OCI-LY7 (cell line): Measurements from ENCODE around the gene WNT3A. TPM values are rescaled to one million over a fixed set of nuclear protein-coding genes. Genes with fewer than 3 reads are reported as not detected.

ENCODE experiments used
- BruUV-seq: library from RNA; stranded (reverse); fragments of 400-500 nt; replicated peaks from 2 replicates; lab custom pipeline; 2021; lab: Mats Ljungman, UMichigan
- CTCF ChIA-PET: fragments of 300-600 bp; sonication (Branson Sonifier 250); formaldehyde crosslinking; loops from one replicate; lab custom pipeline; 2022; ENCODE audit warnings: antibody characterized with exemption; ENCODE audit not compliant: unreplicated experiment; lab: Charles Lee
- POLR2A ChIA-PET: fragments of 300-600 bp; sonication (Branson Sonifier 250); formaldehyde crosslinking; loops from one replicate; lab custom pipeline; 2022; ENCODE audit warnings: antibody characterized with exemption; lab: Charles Lee
- DNase-seq: peaks from one replicate; pipeline ENCODE4 v3.0.0-alpha.2; 2015; ENCODE audit warnings: low spot score
- H2AFZ ChIP-seq: fragments of 200-600 bp; sonication (generic), shearing (Covaris generic); 2 replicates; pipeline ENCODE4 v1.6.1; 2014; ENCODE audit warnings: mild to moderate bottlenecking, antibody characterized with exemption, low read length, moderate library complexity
- H3K27ac ChIP-seq: fragments of 200-600 bp; sonication (generic); 2 replicates; pipeline ENCODE4 v1.5.1; 2014; ENCODE audit warnings: mixed run types, low read depth, mild to moderate bottlenecking, moderate library complexity, low read length, inconsistent platforms; ENCODE audit not compliant: poor library complexity, severe bottlenecking
- H3K36me3 ChIP-seq: fragments of 200-600 bp; sonication (generic); 2 replicates; pipeline ENCODE4 v1.6.1; 2014; ENCODE audit warnings: mild to moderate bottlenecking, antibody characterized with exemption, low read length, moderate library complexity, mixed read lengths; ENCODE audit not compliant: insufficient read depth
- H3K4me1 ChIP-seq: fragments of 200-600 bp; sonication (generic); 2 replicates; pipeline ENCODE4 v1.5.1; 2014; ENCODE audit warnings: mild to moderate bottlenecking, low read length; ENCODE audit not compliant: insufficient read depth, poor library complexity, severe bottlenecking
- H3K4me2 ChIP-seq: fragments of 200-600 bp; sonication (generic); 2 replicates; pipeline ENCODE4 v1.6.1; 2014; ENCODE audit warnings: mild to moderate bottlenecking, low read length
- H3K4me3 ChIP-seq: fragments of 200-600 bp; sonication (generic); 2 replicates; pipeline ENCODE4 v1.5.1; 2014; ENCODE audit warnings: mild to moderate bottlenecking, low read depth, low read length; ENCODE audit not compliant: poor library complexity, severe bottlenecking
- H3K79me2 ChIP-seq: fragments of 200-600 bp; sonication (generic); 2 replicates; pipeline ENCODE4 v1.6.1; 2016; ENCODE audit warnings: low read depth, mild to moderate bottlenecking, low read length, moderate library complexity, mixed read lengths; ENCODE audit not compliant: insufficient read depth
- H3K9me2 ChIP-seq: fragments of 200-600 bp; sonication (generic); 2 replicates; pipeline ENCODE4 v1.6.1; 2016; ENCODE audit warnings: mild to moderate bottlenecking, low read length, mixed read lengths; ENCODE audit not compliant: insufficient read depth
- H3K9me3 ChIP-seq: fragments of 200-600 bp; sonication (generic); 2 replicates; pipeline ENCODE4 v1.6.1; 2014; ENCODE audit warnings: mild to moderate bottlenecking, mixed run types, low read length, mixed read lengths
- H4K20me1 ChIP-seq: fragments of 200-600 bp; sonication (generic); 2 replicates; pipeline ENCODE4 v1.6.1; 2014; ENCODE audit warnings: mild to moderate bottlenecking, antibody characterized with exemption, low read length, moderate library complexity, mixed read lengths; ENCODE audit not compliant: insufficient read depth
- CTCF ChIP-seq: fragments of 200-600 bp; sonication (generic); conservative IDR thresholded peaks from 2 replicates; pipeline ENCODE4 v1.5.1; 2014; ENCODE audit warnings: mild to moderate bottlenecking, antibody characterized with exemption, low read length, moderate library complexity, mixed read lengths
- EZH2phosphoT487 ChIP-seq: fragments of 200-600 bp; sonication (generic); IDR thresholded peaks from 2 replicates; pipeline ENCODE4 v1.6.1; 2018; ENCODE audit warnings: low read depth, borderline replicate concordance, mild to moderate bottlenecking, mixed run types, antibody characterized with exemption, low read length, moderate library complexity, mixed read lengths
- intact Hi-C: fragments of 100-400 bp; cut with micrococcal nuclease; formaldehyde crosslinking; loops from one replicate; pipeline ENCODE4 v1.10.0; 2022; ENCODE audit not compliant: unreplicated experiment
- total RNA-seq, 2 experiments: library from RNA; depleted of rRNA in 1 of 2; stranded (reverse); fragments of >200 nt in 1 of 2; shearing (Covaris generic) in 1 of 2; gene quantifications; 2 replicates each; pipeline ENCODE4 v1.2.3, GENCODE V29; 2014 to 2022

WNT3A gene
- total RNA-seq, 2 experiments from 2014 or later: not detected

- no peak overlapping the region for H3K27ac ChIP-seq
- H3K9me2 ChIP-seq: no peaks in the 10 kb centered on the region
- no peak overlapping the region for H2AFZ ChIP-seq
- BruUV-seq: no TSS peak
- H4K20me1 ChIP-seq: no peaks in the 10 kb centered on the region
- ChIA-PET POLR2A (no interaction called here), CTCF (no interaction called here)
- DNase-seq: no peak
- no peak for TF ChIP-seq EZH2phosphoT487
- H3K4me1 ChIP-seq: no peaks in the 10 kb centered on the region
- no peak overlapping the region for H3K4me3 ChIP-seq
- peaks cover 4% of the 10 kb centered on the region; the same call in 1 of the 2 replicates for H3K9me3 ChIP-seq
- intact Hi-C loops: no loop called here
- H3K36me3 ChIP-seq: no peaks in the 10 kb centered on the region
- H3K4me2 ChIP-seq: no peak overlapping the region
- no peaks in the 10 kb centered on the region for H3K79me2 ChIP-seq
Observed at GRCh38 chr1:228020686-228021354, 14.0 kb downstream of the WNT3A start.

GRCh38 chr1:228021355-228022030, 14.7 kb downstream of the WNT3A start:
- CTCF ChIA-PET: no interaction called here
- Histone ChIP-seq H3K79me2 (no peaks in the 10 kb centered on the region), H3K9me3 (peaks cover 4% of the 10 kb centered on the region; the same call in 1 of the 2 replicates), H2AFZ (no peak overlapping the region), H3K4me3 (no peak overlapping the region), H3K27ac (no peak overlapping the region), H4K20me1 (no peaks in the 10 kb centered on the region), H3K4me2 (no peak overlapping the region), H3K9me2 (no peaks in the 10 kb centered on the region), H3K36me3 (no peaks in the 10 kb centered on the region), H3K4me1 (no peaks in the 10 kb centered on the region)
- no peak for DNase-seq
- no peak for TF ChIP-seq EZH2phosphoT487
- TF ChIP-seq CTCF: no peak
- intact Hi-C loops: no loop called here
- no TSS peak for BruUV-seq
- POLR2A ChIA-PET: no interaction called here

GRCh38 chr1:228022571-228023293, 15.9 kb downstream of the WNT3A start:
- POLR2A ChIA-PET: no interaction called here
- no peak overlapping the region for H3K27ac ChIP-seq
- H2AFZ ChIP-seq: no peak overlapping the region
- H3K79me2 ChIP-seq: no peaks in the 10 kb centered on the region
- intact Hi-C loops: no loop called here
- H3K4me3 ChIP-seq: no peak overlapping the region
- no peak for DNase-seq
- no peak overlapping the region for H3K4me2 ChIP-seq
- no peaks in the 10 kb centered on the region for H3K9me2 ChIP-seq
- CTCF ChIA-PET: no interaction called here
- no TSS peak for BruUV-seq
- H4K20me1 ChIP-seq: no peaks in the 10 kb centered on the region
- no peaks in the 10 kb centered on the region for H3K4me1 ChIP-seq
- H3K9me3 ChIP-seq: peaks cover 4% of the 10 kb centered on the region; the same call in 1 of the 2 replicates
- H3K36me3 ChIP-seq: no peaks in the 10 kb centered on the region
- TF ChIP-seq EZH2phosphoT487 (no peak), CTCF (no peak)
